Immature natural killer cell (primary cell): ENCODE results near the gene MINK1. TPM values are rescaled to one million over a fixed set of nuclear protein-coding genes. Genes with fewer than 3 reads are reported as not detected.

ENCODE experiments used
- DNase-seq, 3 donors: peaks; one replicate each; pipeline ENCODE4 v3.0.0; 2022; ENCODE audit warnings: mixed read lengths in 1 of 3
- H3K27ac Mint-ChIP-seq, 6 donors: one replicate each; pipeline ENCODE4 v1.8.0; 2020; ENCODE audit warnings: mixed read lengths in 6 of 6, mild to moderate bottlenecking in 5 of 6, inconsistent platforms in 4 of 6, moderate library complexity in 3 of 6
- H3K27me3 Mint-ChIP-seq, 3 donors: one replicate each; pipeline ENCODE4 v1.8.0; 2020 to 2021; ENCODE audit warnings: low read depth in 3 of 3, mild to moderate bottlenecking in 3 of 3, mixed read lengths in 3 of 3, moderate library complexity in 3 of 3, inconsistent platforms in 1 of 3
- H3K36me3 Mint-ChIP-seq, 3 donors: one replicate each; pipeline ENCODE4 v1.8.0; 2020; ENCODE audit warnings: mixed read lengths in 3 of 3, inconsistent platforms in 2 of 3, mild to moderate bottlenecking in 2 of 3
- H3K4me1 Mint-ChIP-seq, 2 donors: one replicate each; pipeline ENCODE4 v1.8.0; 2020; ENCODE audit warnings: inconsistent platforms in 2 of 2, mild to moderate bottlenecking in 2 of 2, mixed read lengths in 2 of 2, moderate library complexity in 1 of 2
- H3K4me3 Mint-ChIP-seq, 5 donors: one replicate each; pipeline ENCODE4 v1.8.0; 2020; ENCODE audit warnings: mild to moderate bottlenecking in 5 of 5, mixed read lengths in 5 of 5, inconsistent platforms in 3 of 5, moderate library complexity in 3 of 5
- H3K9me3 Mint-ChIP-seq, 6 donors: one replicate each; pipeline ENCODE4 v1.8.0; 2020; ENCODE audit warnings: mild to moderate bottlenecking in 6 of 6, mixed read lengths in 6 of 6, inconsistent platforms in 4 of 6, moderate library complexity in 3 of 6
- polyA plus RNA-seq, 3 donors: library from polyadenylated mRNA; unstranded; fragments of 300-500 nt; fragmentation: Illumina TruSeq; gene quantifications; one replicate each; pipeline ENCODE4 v1.2.3, GENCODE V29; 2021

Gene MINK1
- polyA plus RNA-seq, 3 donors from 2014 or later, result 2.0 to 13.5 (median 3.8) TPM

- Mint-ChIP-seq H3K4me1 (peaks cover 65 to 76% of the 10 kb centered on the region in 2 donors), H3K4me3 (peak overlapping the region; percentile 96 to 100 (median 99)), H3K27me3 (peaks cover 20 to 60% (median 36%) of the 10 kb centered on the region in 3 donors), H3K27ac (peak overlapping the region; percentile 95 to 97 (median 95)), H3K9me3 (peaks cover 0 to 2% (median 0%) of the 10 kb centered on the region in 6 donors), H3K36me3 (peaks cover 32 to 55% (median 43%) of the 10 kb centered on the region in 3 donors)
- DNase-seq, result peak; percentile 52 to 59 (median 57)
Measured at GRCh38 chr17:4944163-4944553, 111.0 kb downstream of the MINK1 start.

- Mint-ChIP-seq H3K9me3 (peaks cover 0 to 2% (median 0%) of the 10 kb centered on the region in 6 donors), H3K36me3 (peaks cover 32 to 55% (median 43%) of the 10 kb centered on the region in 3 donors), H3K27me3 (peaks cover 20 to 61% (median 36%) of the 10 kb centered on the region in 3 donors), H3K27ac (peak overlapping the region; percentile 95 to 97 (median 95)), H3K4me1 (peaks cover 62 to 74% of the 10 kb centered on the region in 2 donors), H3K4me3 (peak overlapping the region; percentile 96 to 100 (median 99))
- DNase-seq, result no peak
Measured at GRCh38 chr17:4944554-4945175, 111.5 kb downstream of the MINK1 start.

- peak overlapping the region; percentile 95 to 97 (median 95) for H3K27ac Mint-ChIP-seq
- peaks cover 20 to 59% (median 34%) of the 10 kb centered on the region in 3 donors for H3K27me3 Mint-ChIP-seq
- peak; percentile 62 to 66 (median 64) for DNase-seq
- H3K4me1 Mint-ChIP-seq, result peaks cover 65 to 73% of the 10 kb centered on the region in 2 donors
- peaks cover 32 to 51% (median 39%) of the 10 kb centered on the region in 3 donors for H3K36me3 Mint-ChIP-seq
- H3K9me3 Mint-ChIP-seq, result peaks cover 0 to 2% (median 0%) of the 10 kb centered on the region in 6 donors
- H3K4me3 Mint-ChIP-seq, result peak overlapping the region; percentile 96 to 100 (median 99)
Measured at GRCh38 chr17:4945176-4945943, 112.2 kb downstream of the MINK1 start.

GRCh38 chr17:4945944-4946280, 112.8 kb downstream of the MINK1 start:
- Mint-ChIP-seq H3K36me3 (peaks cover 32 to 51% (median 39%) of the 10 kb centered on the region in 3 donors), H3K27ac (peak overlapping the region; percentile 95 to 99 (median 96)), H3K4me1 (peaks cover 69 to 75% of the 10 kb centered on the region in 2 donors), H3K27me3 (peaks cover 22 to 56% (median 31%) of the 10 kb centered on the region in 3 donors), H3K4me3 (peak overlapping the region; percentile 96 to 100 (median 99)), H3K9me3 (peaks cover 0 to 2% (median 0%) of the 10 kb centered on the region in 6 donors)
- no peak for DNase-seq

- peak overlapping the region; percentile 96 to 100 (median 99) for H3K4me3 Mint-ChIP-seq
- H3K36me3 Mint-ChIP-seq, result peaks cover 32 to 46% (median 39%) of the 10 kb centered on the region in 3 donors
- H3K27ac Mint-ChIP-seq, result peak overlapping the region; percentile 95 to 99 (median 96)
- DNase-seq, result no peak
- peaks cover 22 to 51% (median 28%) of the 10 kb centered on the region in 3 donors for H3K27me3 Mint-ChIP-seq
- peaks cover 0 to 2% (median 0%) of the 10 kb centered on the region in 6 donors for H3K9me3 Mint-ChIP-seq
- H3K4me1 Mint-ChIP-seq, result peaks cover 67 to 75% of the 10 kb centered on the region in 2 donors
Measured at GRCh38 chr17:4946312-4946976, 113.3 kb downstream of the MINK1 start.

GRCh38 chr17:4947010-4947410, 113.9 kb downstream of the MINK1 start:
- Mint-ChIP-seq H3K27ac (peak overlapping the region; percentile 95 to 99 (median 96)), H3K4me3 (peak overlapping the region; percentile 96 to 100 (median 99)), H3K9me3 (peaks cover 0 to 2% (median 0%) of the 10 kb centered on the region in 6 donors), H3K27me3 (peaks cover 22 to 51% (median 28%) of the 10 kb centered on the region in 3 donors), H3K36me3 (peaks cover 27 to 41% (median 35%) of the 10 kb centered on the region in 3 donors), H3K4me1 (peaks cover 62 to 69% of the 10 kb centered on the region in 2 donors)
- peak in 1 of 3 donors; percentile 17 for DNase-seq

Other genes with a start within 250 kb of the MINK1 start
- gene SMTNL2, start 248.8 kb upstream of the MINK1 start, polyA plus RNA-seq, result not detected
- gene ALOX15, start 191.7 kb upstream of the MINK1 start, polyA plus RNA-seq, result not detected
- gene PELP1, start 129.2 kb upstream of the MINK1 start, polyA plus RNA-seq, result 10 to 100 TPM in 1 of 3 donors, 1 to 10 TPM in 2; 3.8 to 11.1 (median 4.6) TPM
- gene ARRB2, start 122.7 kb upstream of the MINK1 start, polyA plus RNA-seq, result 10 to 100 TPM; 46.0 to 70.9 (median 60.4) TPM
- gene MED11, start 101.9 kb upstream of the MINK1 start, polyA plus RNA-seq, result 10 to 100 TPM; 26.2 to 52.1 (median 37.6) TPM
- not detected for gene ZMYND15, start 93.5 kb upstream of the MINK1 start, polyA plus RNA-seq
- gene CXCL16, start 93.4 kb upstream of the MINK1 start, polyA plus RNA-seq, result 1 to 10 TPM; 1.1 to 2.2 (median 1.1) TPM
- gene TM4SF5, start 61.5 kb upstream of the MINK1 start, polyA plus RNA-seq, result not detected
- not detected for gene VMO1, start 47.0 kb upstream of the MINK1 start, polyA plus RNA-seq
- under 1 TPM in 2 of 3 donors, not detected in 1; 0.57 to 0.74 TPM for gene GLTPD2, start 44.4 kb upstream of the MINK1 start, polyA plus RNA-seq
- 100 to 1,000 TPM; 327 to 701 (median 348) TPM for gene PSMB6, start 37.2 kb upstream of the MINK1 start, polyA plus RNA-seq
- gene PLD2, start 26.2 kb upstream of the MINK1 start, polyA plus RNA-seq, result 1 to 10 TPM in 1 of 3 donors, under 1 TPM in 1, not detected in 1; 0.78 to 2.0 TPM
- gene C17orf107, start 66.2 kb downstream of the MINK1 start, polyA plus RNA-seq, result 1 to 10 TPM in 2 of 3 donors, under 1 TPM in 1; 0.22 to 1.7 (median 1.3) TPM
- gene CHRNE, start 69.8 kb downstream of the MINK1 start, polyA plus RNA-seq, result 1 to 10 TPM; 2.7 to 4.9 (median 3.9) TPM
- gene GP1BA, start 98.9 kb downstream of the MINK1 start, polyA plus RNA-seq, result 1 to 10 TPM in 1 of 3 donors, under 1 TPM in 1, not detected in 1; 0.38 to 1.3 TPM
- 100 to 1,000 TPM; 139 to 196 (median 139) TPM for gene SLC25A11, start 106.7 kb downstream of the MINK1 start, polyA plus RNA-seq
- gene RNF167, start 106.9 kb downstream of the MINK1 start, polyA plus RNA-seq, result 10 to 100 TPM; 62.3 to 78.2 (median 73.1) TPM
- 1,000 to 10,000 TPM; 3,573 to 4,444 (median 3,740) TPM for gene PFN1, start 115.2 kb downstream of the MINK1 start, polyA plus RNA-seq
- gene ENO3, start 117.8 kb downstream of the MINK1 start, polyA plus RNA-seq, result 1 to 10 TPM; 1.6 to 4.2 (median 4.1) TPM
- 100 to 1,000 TPM; 117 to 164 (median 155) TPM for gene SPAG7, start 134.5 kb downstream of the MINK1 start, polyA plus RNA-seq
- 10 to 100 TPM in 2 of 3 donors, 1 to 10 TPM in 1; 2.5 to 22.9 (median 12.0) TPM for gene CAMTA2, start 154.3 kb downstream of the MINK1 start, polyA plus RNA-seq
- under 1 TPM in 2 of 3 donors, not detected in 1; 0.29 to 0.35 TPM for gene INCA1, start 164.2 kb downstream of the MINK1 start, polyA plus RNA-seq
- 1 to 10 TPM in 2 of 3 donors, under 1 TPM in 1; 0.76 to 5.7 (median 4.0) TPM for gene KIF1C, start 164.6 kb downstream of the MINK1 start, polyA plus RNA-seq
- not detected for gene SLC52A1, start 202.1 kb downstream of the MINK1 start, polyA plus RNA-seq
- under 1 TPM in 2 of 3 donors, not detected in 1; 0.51 to 0.61 TPM for gene ZFP3, start 245.1 kb downstream of the MINK1 start, polyA plus RNA-seq